GM19397 (cell line): ENCODE data around the gene FAM107B.
"Not testable (repeated sequence)": the region's sequence is repeated elsewhere in the genome, so short reads cannot be mapped to it uniquely, and the experiment has no call there.

Experiments
- ATAC-seq: cut with Tn5 transposase; IDR thresholded peaks from one replicate; pipeline ENCODE4 v1.9.1; 2021; ENCODE audit warnings: mild to moderate bottlenecking, moderate library complexity; ENCODE audit not compliant: unreplicated experiment

FAM107B gene

GRCh38 chr10:14667280-14667679, 107.4 kb downstream of the FAM107B start:
- ATAC-seq, result no peak

GRCh38 chr10:14665865-14666857, 108.5 kb downstream of the FAM107B start:
- no peak for ATAC-seq

- ATAC-seq, result no peak
Measured at GRCh38 chr10:14665304-14665703, 109.4 kb downstream of the FAM107B start.

- no peak for ATAC-seq
Measured at GRCh38 chr10:14664345-14664744, 110.4 kb downstream of the FAM107B start.

- ATAC-seq, result no peak
Measured at GRCh38 chr10:14661818-14662217, 112.9 kb downstream of the FAM107B start.

- no peak for ATAC-seq
Measured at GRCh38 chr10:14660831-14661230, 113.9 kb downstream of the FAM107B start.

- ATAC-seq, result peak; percentile 72
Measured at GRCh38 chr10:14659626-14660196, 115.0 kb downstream of the FAM107B start.

GRCh38 chr10:14659137-14659536, 115.6 kb downstream of the FAM107B start:
- not testable (repeated sequence) for ATAC-seq

- ATAC-seq, result no peak
Measured at GRCh38 chr10:14658331-14659127, 116.2 kb downstream of the FAM107B start.

GRCh38 chr10:14656052-14656730, 118.5 kb downstream of the FAM107B start:
- no peak for ATAC-seq

GRCh38 chr10:14654821-14655382, 119.8 kb downstream of the FAM107B start:
- ATAC-seq, result no peak

- ATAC-seq, result no peak
Measured at GRCh38 chr10:14653271-14654161, 121.2 kb downstream of the FAM107B start.

GRCh38 chr10:14652816-14653215, 121.9 kb downstream of the FAM107B start:
- no peak for ATAC-seq

- ATAC-seq, result no peak
Measured at GRCh38 chr10:14652067-14652466, 122.6 kb downstream of the FAM107B start.

- ATAC-seq, result no peak
Measured at GRCh38 chr10:14649739-14650138, 125.0 kb downstream of the FAM107B start.

- no peak for ATAC-seq
Measured at GRCh38 chr10:14648946-14649345, 125.8 kb downstream of the FAM107B start.

- ATAC-seq, result peak; percentile 94
Measured at GRCh38 chr10:14648005-14648765, 126.5 kb downstream of the FAM107B start.

GRCh38 chr10:14645239-14645960, 129.3 kb downstream of the FAM107B start:
- no peak for ATAC-seq
